Measurements from ENCODE around the gene OSBPL2. TPM values are rescaled to one million over a fixed set of nuclear protein-coding genes. Genes with fewer than 3 reads are reported as not detected.

OSBPL2 gene
- total and polyA plus RNA-seq, 2 experiments from 2014 or later = 16.6 to 31.2 TPM

- TF ChIP-seq ZNF462 (CRISPR knock-in tag; IDR thresholded peaks at IDR 0.05) = no peak
- TF ChIP-seq, protein P1, sequence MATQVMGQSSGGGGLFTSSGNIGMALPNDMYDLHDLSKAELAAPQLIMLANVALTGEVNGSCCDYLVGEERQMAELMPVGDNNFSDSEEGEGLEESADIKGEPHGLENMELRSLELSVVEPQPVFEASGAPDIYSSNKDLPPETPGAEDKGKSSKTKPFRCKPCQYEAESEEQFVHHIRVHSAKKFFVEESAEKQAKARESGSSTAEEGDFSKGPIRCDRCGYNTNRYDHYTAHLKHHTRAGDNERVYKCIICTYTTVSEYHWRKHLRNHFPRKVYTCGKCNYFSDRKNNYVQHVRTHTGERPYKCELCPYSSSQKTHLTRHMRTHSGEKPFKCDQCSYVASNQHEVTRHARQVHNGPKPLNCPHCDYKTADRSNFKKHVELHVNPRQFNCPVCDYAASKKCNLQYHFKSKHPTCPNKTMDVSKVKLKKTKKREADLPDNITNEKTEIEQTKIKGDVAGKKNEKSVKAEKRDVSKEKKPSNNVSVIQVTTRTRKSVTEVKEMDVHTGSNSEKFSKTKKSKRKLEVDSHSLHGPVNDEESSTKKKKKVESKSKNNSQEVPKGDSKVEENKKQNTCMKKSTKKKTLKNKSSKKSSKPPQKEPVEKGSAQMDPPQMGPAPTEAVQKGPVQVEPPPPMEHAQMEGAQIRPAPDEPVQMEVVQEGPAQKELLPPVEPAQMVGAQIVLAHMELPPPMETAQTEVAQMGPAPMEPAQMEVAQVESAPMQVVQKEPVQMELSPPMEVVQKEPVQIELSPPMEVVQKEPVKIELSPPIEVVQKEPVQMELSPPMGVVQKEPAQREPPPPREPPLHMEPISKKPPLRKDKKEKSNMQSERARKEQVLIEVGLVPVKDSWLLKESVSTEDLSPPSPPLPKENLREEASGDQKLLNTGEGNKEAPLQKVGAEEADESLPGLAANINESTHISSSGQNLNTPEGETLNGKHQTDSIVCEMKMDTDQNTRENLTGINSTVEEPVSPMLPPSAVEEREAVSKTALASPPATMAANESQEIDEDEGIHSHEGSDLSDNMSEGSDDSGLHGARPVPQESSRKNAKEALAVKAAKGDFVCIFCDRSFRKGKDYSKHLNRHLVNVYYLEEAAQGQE (IDR thresholded peaks at IDR 0.05; ENCODE audit: unreplicated experiment) = no peak
- TF ChIP-seq EZH2 (IDR thresholded peaks at IDR 0.05; ENCODE audit: low read depth, unreplicated experiment) = no peak
- TF ChIP-seq ZNF114 (CRISPR knock-in tag; IDR thresholded peaks at IDR 0.05) = no peak
These were observed 8.1 kb downstream of the OSBPL2 start (continued) for GRCh38 chr20:62246431-62246830.

All from GM23338 (cell line).